Stimulated activated CD8-positive, alpha-beta memory T cell treated with anti-CD3 and anti-CD28 coated beads, Interleukin-15, amount 100 ng/mL, for 1 hour (primary cell): ENCODE results near the gene SLC39A11.
"Not testable (repeated sequence)": the region's sequence is repeated elsewhere in the genome, so short reads cannot be mapped to it uniquely, and the experiment has no call there.

ENCODE experiments used
- DNase-seq: peaks from one replicate; pipeline ENCODE4 v3.0.0-alpha.2; 2020; ENCODE audit warnings: low read depth

The SLC39A11 gene

GRCh38 chr17:72786209-72786608, 306.3 kb downstream of the SLC39A11 start:
- no peak for DNase-seq

GRCh38 chr17:72782985-72783701, 309.3 kb downstream of the SLC39A11 start:
- no peak for DNase-seq

- DNase-seq: not testable (repeated sequence)
Observed at GRCh38 chr17:72782437-72782836, 310.1 kb downstream of the SLC39A11 start.

GRCh38 chr17:72778169-72779151, 314.0 kb downstream of the SLC39A11 start:
- DNase-seq: no peak

GRCh38 chr17:72775919-72776318, 316.6 kb downstream of the SLC39A11 start:
- DNase-seq: no peak

- DNase-seq: no peak
Observed at GRCh38 chr17:72775237-72775636, 317.3 kb downstream of the SLC39A11 start.

- no peak for DNase-seq
Observed at GRCh38 chr17:72774236-72774635, 318.3 kb downstream of the SLC39A11 start.

- DNase-seq: not testable (repeated sequence)
Observed at GRCh38 chr17:72773225-72773624, 319.3 kb downstream of the SLC39A11 start.

GRCh38 chr17:72772331-72772821, 320.1 kb downstream of the SLC39A11 start:
- no peak for DNase-seq

GRCh38 chr17:72771734-72772133, 320.8 kb downstream of the SLC39A11 start:
- no peak for DNase-seq

GRCh38 chr17:72766761-72767356, 325.6 kb downstream of the SLC39A11 start:
- no peak for DNase-seq

- DNase-seq: no peak
Observed at GRCh38 chr17:72765368-72766153, 326.9 kb downstream of the SLC39A11 start.

- DNase-seq: no peak
Observed at GRCh38 chr17:72764632-72765041, 327.9 kb downstream of the SLC39A11 start.

GRCh38 chr17:72763981-72764380, 328.5 kb downstream of the SLC39A11 start:
- DNase-seq: no peak

- not testable (repeated sequence) for DNase-seq
Observed at GRCh38 chr17:72761893-72762575, 330.5 kb downstream of the SLC39A11 start.

- DNase-seq: no peak
Observed at GRCh38 chr17:72761431-72761830, 331.1 kb downstream of the SLC39A11 start.

- no peak for DNase-seq
Observed at GRCh38 chr17:72760368-72760767, 332.1 kb downstream of the SLC39A11 start.

- DNase-seq: no peak
Observed at GRCh38 chr17:72759301-72759700, 333.2 kb downstream of the SLC39A11 start.

- no peak for DNase-seq
Observed at GRCh38 chr17:72756256-72756655, 336.2 kb downstream of the SLC39A11 start.

GRCh38 chr17:72754513-72754912, 338.0 kb downstream of the SLC39A11 start:
- DNase-seq: no peak

GRCh38 chr17:72751746-72752145, 340.7 kb downstream of the SLC39A11 start:
- DNase-seq: no peak
